ENCODE measurements around the gene ISCA2. TPM values are rescaled to one million over a fixed set of nuclear protein-coding genes. Genes with fewer than 3 reads are reported as not detected.

ISCA2 gene
- total RNA-seq, 1 donor from 2014 or later: 23.9 TPM

- Mint-ChIP-seq H3K27me3 (ENCODE audit: low read depth) (no peaks in the 10 kb centered on the region), H3K27ac (no peak overlapping the region), H3K36me3 (ENCODE audit: low read depth) (no peaks in the 10 kb centered on the region)
These were observed 12.3 kb downstream of the ISCA2 start for GRCh38 chr14:74505831-74506230.

GRCh38 chr14:74506411-74506851 is 12.9 kb downstream of the ISCA2 start:
- no peaks in the 10 kb centered on the region for H3K4me1 Mint-ChIP-seq (ENCODE audit: low read depth)
- no peaks in the 10 kb centered on the region for H3K36me3 Mint-ChIP-seq (ENCODE audit: low read depth)
- no peaks in the 10 kb centered on the region for H3K27me3 Mint-ChIP-seq (ENCODE audit: low read depth)
- H3K27ac Mint-ChIP-seq: no peak overlapping the region
- H3K9me3 Mint-ChIP-seq: no peaks in the 10 kb centered on the region
- H3K4me3 Mint-ChIP-seq (ENCODE audit: low read depth): no peak overlapping the region
- intact Hi-C loops (cut with micrococcal nuclease): no loop called here
- DNase-seq (ENCODE audit: low spot score): no peak

More at GRCh38 chr14:74505831-74506230, 12.3 kb downstream of the ISCA2 start:
- H3K4me1 Mint-ChIP-seq (ENCODE audit: low read depth): no peaks in the 10 kb centered on the region
- no peak overlapping the region for H3K4me3 Mint-ChIP-seq (ENCODE audit: low read depth)
- DNase-seq (ENCODE audit: low spot score): no peak
- intact Hi-C loops (cut with micrococcal nuclease): no loop called here
- no peaks in the 10 kb centered on the region for H3K9me3 Mint-ChIP-seq

- intact Hi-C loops (cut with micrococcal nuclease): no loop called here
- Mint-ChIP-seq H3K4me3 (ENCODE audit: low read depth) (no peak overlapping the region), H3K27ac (no peak overlapping the region), H3K9me3 (no peaks in the 10 kb centered on the region), H3K4me1 (ENCODE audit: low read depth) (no peaks in the 10 kb centered on the region), H3K27me3 (ENCODE audit: low read depth) (no peaks in the 10 kb centered on the region), H3K36me3 (ENCODE audit: low read depth) (no peaks in the 10 kb centered on the region)
- no peak for DNase-seq (ENCODE audit: low spot score)
These were observed 13.5 kb downstream of the ISCA2 start for GRCh38 chr14:74507085-74507484.

- Mint-ChIP-seq H3K4me3 (ENCODE audit: low read depth) (no peak overlapping the region), H3K27me3 (ENCODE audit: low read depth) (peaks cover 3% of the 10 kb centered on the region), H3K27ac (no peak overlapping the region), H3K9me3 (no peaks in the 10 kb centered on the region), H3K36me3 (ENCODE audit: low read depth) (no peaks in the 10 kb centered on the region), H3K4me1 (ENCODE audit: low read depth) (no peaks in the 10 kb centered on the region)
- no peak for DNase-seq (ENCODE audit: low spot score)
- intact Hi-C loops (cut with micrococcal nuclease): no loop called here
These were observed 14.3 kb downstream of the ISCA2 start for GRCh38 chr14:74507840-74508239.

DNA sequence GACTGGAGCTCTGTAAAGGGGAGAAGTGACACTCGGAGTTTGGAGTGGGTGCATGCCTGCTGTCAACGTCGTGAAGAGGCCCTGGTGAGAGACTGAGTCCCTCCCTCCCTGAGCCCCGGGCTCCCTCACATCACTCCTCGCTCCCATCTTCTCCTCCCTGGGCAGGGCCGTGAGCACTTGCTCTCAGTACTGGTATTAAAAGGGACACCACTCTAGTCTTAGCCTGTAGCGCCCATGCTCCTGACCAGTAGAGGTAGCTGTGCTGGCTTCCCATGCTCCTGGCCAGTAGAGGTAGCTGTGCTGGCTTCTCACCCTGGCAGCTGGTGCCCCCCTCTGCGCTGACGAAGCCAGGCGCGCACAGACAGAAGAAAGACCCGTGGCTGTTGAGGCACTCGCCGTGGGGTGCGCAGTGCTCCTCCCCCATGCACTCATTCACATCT is 14.7 kb downstream of the ISCA2 start:
- no peak overlapping the region for H3K4me3 Mint-ChIP-seq (ENCODE audit: low read depth)
- no peaks in the 10 kb centered on the region for H3K4me1 Mint-ChIP-seq (ENCODE audit: low read depth)
- no peak overlapping the region for H3K27ac Mint-ChIP-seq
- peaks cover 4% of the 10 kb centered on the region for H3K27me3 Mint-ChIP-seq (ENCODE audit: low read depth)
- intact Hi-C loops (cut with micrococcal nuclease): no loop called here
- H3K9me3 Mint-ChIP-seq: no peaks in the 10 kb centered on the region
- no peaks in the 10 kb centered on the region for H3K36me3 Mint-ChIP-seq (ENCODE audit: low read depth)
- no peak for DNase-seq (ENCODE audit: low spot score)

GRCh38 chr14:74508844-74509428 is 15.4 kb downstream of the ISCA2 start:
- intact Hi-C loops (cut with micrococcal nuclease): no loop called here
- H3K9me3 Mint-ChIP-seq: no peaks in the 10 kb centered on the region

GRCh38 chr14:74509587-74510222 is 16.1 kb downstream of the ISCA2 start:
- H3K4me3 Mint-ChIP-seq (ENCODE audit: low read depth): no peak overlapping the region
- intact Hi-C loops (cut with micrococcal nuclease): no loop called here
- no peaks in the 10 kb centered on the region for H3K36me3 Mint-ChIP-seq (ENCODE audit: low read depth)
- no peaks in the 10 kb centered on the region for H3K9me3 Mint-ChIP-seq
- no peak overlapping the region for H3K27ac Mint-ChIP-seq
- H3K27me3 Mint-ChIP-seq (ENCODE audit: low read depth): peaks cover 6% of the 10 kb centered on the region
- H3K4me1 Mint-ChIP-seq (ENCODE audit: low read depth): peaks cover 3% of the 10 kb centered on the region
- no peak for DNase-seq (ENCODE audit: low spot score)

More at GRCh38 chr14:74508844-74509428, 15.4 kb downstream of the ISCA2 start:
- Mint-ChIP-seq H3K4me3 (ENCODE audit: low read depth) (no peak overlapping the region), H3K27me3 (ENCODE audit: low read depth) (peaks cover 6% of the 10 kb centered on the region), H3K36me3 (ENCODE audit: low read depth) (no peaks in the 10 kb centered on the region), H3K27ac (no peak overlapping the region), H3K4me1 (ENCODE audit: low read depth) (no peaks in the 10 kb centered on the region)
- no peak for DNase-seq (ENCODE audit: low spot score)

DNA sequence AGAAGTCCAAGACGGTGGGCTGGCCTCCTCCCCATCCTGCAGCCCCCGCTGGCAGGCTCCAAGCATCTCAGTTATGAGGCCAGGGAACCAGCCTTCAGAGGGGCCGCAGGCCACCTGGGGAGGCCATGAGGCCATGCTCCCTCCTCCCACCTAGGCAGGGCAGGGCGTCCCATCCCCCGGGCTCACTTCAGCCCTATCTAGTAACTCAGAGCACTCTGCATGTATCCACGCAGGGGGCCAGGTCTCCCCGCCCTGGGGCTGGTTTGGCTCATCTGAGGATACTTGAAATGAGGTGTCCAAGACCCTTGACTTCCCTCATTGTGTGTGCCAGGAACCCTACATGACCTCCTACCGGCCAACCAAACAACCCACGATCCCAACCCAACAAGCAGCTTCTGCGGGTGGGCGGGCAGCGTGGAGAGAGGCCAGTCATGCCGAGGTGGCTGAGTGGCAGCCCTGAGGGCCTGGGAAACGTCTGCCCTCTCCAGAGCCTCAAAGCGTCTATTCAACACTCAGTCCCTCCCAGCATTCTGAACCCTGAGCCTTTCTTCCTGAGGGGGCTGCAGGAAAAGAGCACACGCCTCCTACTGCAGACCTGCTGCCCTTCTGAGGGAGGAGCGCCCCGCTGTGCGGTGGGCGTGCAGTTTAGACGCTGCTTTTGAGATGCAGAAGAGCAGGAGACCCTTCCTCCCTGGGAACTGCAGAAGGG is 16.8 kb downstream of the ISCA2 start:
- no peak overlapping the region for H3K4me3 Mint-ChIP-seq (ENCODE audit: low read depth)
- no peaks in the 10 kb centered on the region for H3K9me3 Mint-ChIP-seq
- no peak for DNase-seq (ENCODE audit: low spot score)
- no peak overlapping the region for H3K27ac Mint-ChIP-seq
- no peaks in the 10 kb centered on the region for H3K36me3 Mint-ChIP-seq (ENCODE audit: low read depth)
- intact Hi-C loops (cut with micrococcal nuclease): no loop called here
- H3K27me3 Mint-ChIP-seq (ENCODE audit: low read depth): peaks cover 6% of the 10 kb centered on the region
- peaks cover 5% of the 10 kb centered on the region for H3K4me1 Mint-ChIP-seq (ENCODE audit: low read depth)

DNA sequence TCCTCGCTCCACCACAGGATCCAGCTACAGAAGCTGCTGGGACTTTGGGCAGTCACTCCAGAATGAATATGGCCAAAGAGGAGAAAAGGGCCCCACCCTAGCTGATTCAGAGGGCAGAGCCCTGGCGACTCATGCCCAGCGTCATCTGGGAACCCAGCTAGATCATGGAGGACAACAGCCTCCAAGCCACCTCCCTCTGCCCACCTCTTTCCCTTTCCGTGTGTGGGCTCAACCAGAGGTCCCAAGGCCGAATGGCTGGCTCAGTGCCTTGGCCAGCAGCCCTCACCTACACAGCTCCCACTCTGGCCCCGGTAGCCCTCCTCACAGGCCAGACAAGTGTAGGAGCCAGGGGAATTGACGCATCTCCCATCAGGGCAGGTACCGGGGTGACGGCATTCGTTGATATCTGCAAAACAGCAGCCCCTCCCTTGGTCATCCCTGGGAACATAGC is 17.4 kb downstream of the ISCA2 start:
- Mint-ChIP-seq H3K4me1 (ENCODE audit: low read depth) (peaks cover 5% of the 10 kb centered on the region), H3K9me3 (no peaks in the 10 kb centered on the region), H3K27ac (no peak overlapping the region), H3K27me3 (ENCODE audit: low read depth) (peaks cover 10% of the 10 kb centered on the region), H3K36me3 (ENCODE audit: low read depth) (no peaks in the 10 kb centered on the region), H3K4me3 (ENCODE audit: low read depth) (no peak overlapping the region)
- intact Hi-C loops (cut with micrococcal nuclease): no loop called here
- DNase-seq (ENCODE audit: low spot score): no peak

DNA sequence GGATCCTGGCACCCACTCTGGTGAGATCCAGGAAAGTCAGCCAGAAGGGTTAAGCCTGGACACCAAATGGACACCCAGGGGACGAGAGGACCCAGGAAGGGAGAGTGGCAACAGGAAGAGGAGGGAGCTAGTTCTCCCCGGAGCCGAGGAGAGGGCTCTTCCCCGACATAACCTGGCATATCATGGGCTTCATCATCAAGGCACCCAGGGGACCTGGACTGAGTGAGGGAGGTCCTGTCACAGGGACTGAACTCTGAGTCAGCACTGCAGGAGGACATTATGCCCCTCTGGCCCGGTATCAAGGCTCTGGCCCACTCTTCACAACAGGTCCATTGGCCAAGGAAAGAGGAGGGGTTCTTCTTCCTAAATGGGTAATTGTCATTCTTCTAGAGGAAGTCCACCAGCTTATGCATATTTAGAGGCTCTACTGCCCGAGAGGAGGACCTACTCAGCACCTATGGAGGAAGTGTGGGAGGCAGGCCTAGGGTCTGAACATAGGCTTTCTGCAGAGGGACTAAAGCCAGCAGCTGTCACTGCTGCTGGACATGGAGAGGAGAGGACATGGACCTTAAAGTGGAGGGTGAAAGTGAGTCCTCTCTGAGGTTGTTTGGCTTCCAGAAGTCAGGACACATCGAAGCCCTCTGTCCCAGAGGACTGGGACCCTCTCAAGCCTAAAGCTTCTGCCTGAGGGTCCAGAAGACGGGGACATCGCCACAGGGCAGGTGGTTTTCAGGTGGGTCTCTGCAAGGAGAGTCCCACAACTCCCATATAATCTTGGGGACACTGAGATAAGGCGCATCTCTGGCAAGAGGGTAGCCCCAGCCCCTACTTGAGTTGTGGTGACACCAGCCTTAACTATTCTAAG is 18.6 kb downstream of the ISCA2 start:
- H3K4me1 Mint-ChIP-seq (ENCODE audit: low read depth): peaks cover 5% of the 10 kb centered on the region
- H3K27me3 Mint-ChIP-seq (ENCODE audit: low read depth): peaks cover 11% of the 10 kb centered on the region
- H3K36me3 Mint-ChIP-seq (ENCODE audit: low read depth): no peaks in the 10 kb centered on the region
- intact Hi-C loops (cut with micrococcal nuclease): no loop called here
- no peak for DNase-seq (ENCODE audit: low spot score)
- no peak overlapping the region for H3K4me3 Mint-ChIP-seq (ENCODE audit: low read depth)
- no peak overlapping the region for H3K27ac Mint-ChIP-seq
- no peaks in the 10 kb centered on the region for H3K9me3 Mint-ChIP-seq

- Mint-ChIP-seq H3K9me3 (no peaks in the 10 kb centered on the region), H3K27me3 (ENCODE audit: low read depth) (peaks cover 17% of the 10 kb centered on the region), H3K27ac (no peak overlapping the region), H3K4me3 (ENCODE audit: low read depth) (no peak overlapping the region), H3K4me1 (ENCODE audit: low read depth) (peaks cover 5% of the 10 kb centered on the region), H3K36me3 (ENCODE audit: low read depth) (no peaks in the 10 kb centered on the region)
- intact Hi-C loops (cut with micrococcal nuclease): no loop called here
- no peak for DNase-seq (ENCODE audit: low spot score)
These were observed 20.9 kb downstream of the ISCA2 start for GRCh38 chr14:74514471-74514941.

DNA sequence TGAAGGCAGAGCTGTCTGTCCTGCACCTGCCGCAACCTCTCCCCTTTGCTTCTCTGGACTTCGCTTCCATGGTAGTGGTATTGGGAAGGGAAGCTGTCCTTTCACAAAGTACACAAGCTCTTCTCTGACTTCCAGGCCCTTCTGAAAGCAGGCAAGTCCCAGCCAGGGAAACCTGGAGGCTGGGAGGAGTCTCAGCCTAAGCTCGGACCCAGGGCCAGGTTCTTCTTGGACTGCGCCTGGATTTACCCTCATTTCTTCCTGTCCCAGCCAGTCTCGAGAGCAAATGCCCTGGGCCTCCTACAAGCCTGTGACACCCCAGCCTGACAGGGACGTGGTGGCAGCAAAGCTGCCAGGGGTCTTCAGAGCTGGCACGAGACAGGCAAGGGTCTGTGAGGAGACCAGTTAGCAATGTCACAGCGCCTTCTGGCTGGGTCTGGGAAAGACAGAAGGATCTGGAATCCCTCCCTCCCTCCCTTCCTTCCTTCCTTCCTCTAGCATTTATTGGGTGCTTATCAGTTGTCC is 22.4 kb downstream of the ISCA2 start:
- Mint-ChIP-seq H3K27me3 (ENCODE audit: low read depth) (peaks cover 17% of the 10 kb centered on the region), H3K4me3 (ENCODE audit: low read depth) (no peak overlapping the region), H3K36me3 (ENCODE audit: low read depth) (no peaks in the 10 kb centered on the region), H3K4me1 (ENCODE audit: low read depth) (peaks cover 5% of the 10 kb centered on the region), H3K9me3 (no peaks in the 10 kb centered on the region), H3K27ac (no peak overlapping the region)
- intact Hi-C loops (cut with micrococcal nuclease): no loop called here
- no peak for DNase-seq (ENCODE audit: low spot score)
